Transverse colon (tissue), 4 donors: ENCODE data around the gene FKBP10. TPM values are rescaled to one million over a fixed set of nuclear protein-coding genes. Genes with fewer than 3 reads are reported as not detected.

Source experiments
- DNase-seq: peaks from one replicate; pipeline ENCODE4 v3.0.0-alpha.2; 2019
- H3K27ac ChIP-seq, 4 donors: fragments of 200-600 bp; sonication (generic); 2 replicates each; pipeline ENCODE4 v1.5.1; 2016 to 2018; ENCODE audit warnings: inconsistent platforms in 4 of 4
- H3K27me3 ChIP-seq: fragments of 200-600 bp; sonication (generic); 2 replicates; pipeline ENCODE4 v1.5.1; 2017; ENCODE audit warnings: inconsistent platforms
- H3K36me3 ChIP-seq, 4 donors: fragments of 200-600 bp; sonication (generic); 2 replicates each; pipeline ENCODE4 v1.5.1; 2017 to 2019; ENCODE audit warnings: inconsistent platforms in 4 of 4
- H3K4me1 ChIP-seq, 4 donors: fragments of 200-600 bp; sonication (generic); 2 replicates each; pipeline ENCODE4 v1.5.1; 2017 to 2020; ENCODE audit warnings: inconsistent platforms in 4 of 4
- H3K4me3 ChIP-seq, 4 donors: fragments of 200-600 bp; sonication (generic); 1 replicate in 1 of 4; 2 replicates in 3 of 4; pipeline versions ENCODE4 v1.5.1 to v1.6.1; 2017 to 2019; ENCODE audit warnings: inconsistent platforms in 4 of 4
- H3K9me3 ChIP-seq, 2 donors: fragments of 200-600 bp; sonication (generic); 2 replicates each; pipeline ENCODE4 v1.5.1; 2017 to 2019; ENCODE audit warnings: inconsistent platforms in 2 of 2
- CTCF ChIP-seq, 5 experiments: fragments of 200-600 bp in 3 of 5; fragments of 450-650 bp in 2 of 5; sonication (generic) in 3 of 5; IDR thresholded peaks; 1 replicate in 2 of 5; 2 replicates in 3 of 5; pipeline ENCODE4 v1.5.1; 2016 to 2017; ENCODE audit warnings: antibody characterized with exemption in 5 of 5, inconsistent platforms in 3 of 5, mild to moderate bottlenecking in 2 of 5, moderate library complexity in 1 of 5
- EP300 ChIP-seq: sonication (generic); formaldehyde crosslinking; IDR thresholded peaks from one replicate; pipeline ENCODE4 v1.6.1; 2017; ENCODE audit warnings: antibody characterized with exemption, low read depth
- POLR2A ChIP-seq: fragments of 450-650 bp; IDR thresholded peaks from one replicate; pipeline ENCODE4 v1.6.1; 2016; ENCODE audit warnings: antibody characterized with exemption, mild to moderate bottlenecking, moderate library complexity
- POLR2AphosphoS5 ChIP-seq, 3 donors: sonication (generic); formaldehyde crosslinking; IDR thresholded peaks; one replicate each; pipeline ENCODE4 v1.6.1; 2016; ENCODE audit warnings: antibody characterized with exemption in 3 of 3
- WGBS, 2 donors: methylation state at CpG; one replicate each; pipeline ENCODE4 v1.1.5; 2018; ENCODE audit warnings: low coverage in 1 of 2; 5-methylcytosine and 5-hydroxymethylcytosine counted together
- in situ Hi-C, 4 donors: fragments of 200-750 bp; cut with MboI; loops; one replicate each; pipeline versions ENCODE4 v1.15.0 to v1.15.1; 2017; ENCODE audit warnings: low sequenced_read_pairs in 3 of 4, low pct_ligation_motif_present in 1 of 4, low pct_unique_long_range_greater_than_20kb in 1 of 4
- intact Hi-C: fragments of 100-400 bp; cut with DNase I; formaldehyde crosslinking; loops from one replicate; pipeline ENCODE4 v1.15.1; 2023; ENCODE audit warnings: low total_unique reads
- total RNA-seq, 4 donors: library from RNA; depleted of rRNA; stranded (reverse); fragments of >200 nt; gene quantifications; one replicate each; pipeline ENCODE4 v1.1.0, GENCODE V29; 2016

FKBP10 gene
- total RNA-seq, 4 donors from 2014 or later: 7.1 to 61.1 (median 12.6) TPM

- in situ Hi-C loops: no loop called here
- Histone ChIP-seq H3K9me3 (no peaks in the 10 kb centered on the region), H3K4me1 (peaks cover 3 to 12% (median 12%) of the 10 kb centered on the region in 4 donors), H3K27ac (no peak overlapping the region), H3K4me3 (no peak overlapping the region), H3K27me3 (no peaks in the 10 kb centered on the region), H3K36me3 (peaks cover 0 to 59% (median 27%) of the 10 kb centered on the region in 4 donors)
- intact Hi-C loops: no loop called here
- TF ChIP-seq CTCF (IDR thresholded peaks at IDR 0.05): no peak
- WGBS, 2 donors: 80 to 93% methylated on average over 2 to 18 of the region's 18 CpGs
- DNase-seq: no peak
These were observed 45.3 kb upstream of the FKBP10 start for GRCh38 chr17:41767324-41768042.

GRCh38 chr17:41768682-41769288 is 44.0 kb upstream of the FKBP10 start:
- Histone ChIP-seq H3K27ac (no peak overlapping the region), H3K4me3 (no peak overlapping the region), H3K36me3 (peaks cover 0 to 46% (median 26%) of the 10 kb centered on the region in 4 donors), H3K4me1 (peaks cover 14 to 25% (median 23%) of the 10 kb centered on the region in 4 donors), H3K9me3 (no peaks in the 10 kb centered on the region), H3K27me3 (no peaks in the 10 kb centered on the region)
- in situ Hi-C loops: no loop called here
- DNase-seq: no peak
- WGBS, 2 donors: 92% methylated on average over 23 of the region's 23 CpGs; no CpG with 5 or more reads in 1 of the 2 donors
- TF ChIP-seq EP300: no peak
- intact Hi-C loops: no loop called here

- DNase-seq: no peak
- H3K4me3 ChIP-seq: no peak overlapping the region
- intact Hi-C loops: no loop called here
- TF ChIP-seq POLR2A (no peak), POLR2AphosphoS5 (IDR thresholded peaks at IDR 0.05) (no peak), CTCF (IDR thresholded peaks at IDR 0.05) (no peak), EP300 (no peak)
- H3K27me3 ChIP-seq: no peaks in the 10 kb centered on the region
- H3K36me3 ChIP-seq: peaks cover 0 to 44% (median 24%) of the 10 kb centered on the region in 4 donors
- 81% methylated on average over 14 of the region's 16 CpGs; no CpG with 5 or more reads in 1 of the 2 donors for WGBS, 2 donors
- H3K27ac ChIP-seq: no peak overlapping the region
- in situ Hi-C loops: no loop called here
- peaks cover 20 to 32% (median 29%) of the 10 kb centered on the region in 4 donors for H3K4me1 ChIP-seq
- H3K9me3 ChIP-seq: no peaks in the 10 kb centered on the region
These were observed 43.4 kb upstream of the FKBP10 start for GRCh38 chr17:41769346-41769862.

- Histone ChIP-seq H3K27ac (peak overlapping the region in 1 of 4 donors; percentile 96), H3K4me3 (no peak overlapping the region), H3K27me3 (no peaks in the 10 kb centered on the region), H3K9me3 (no peaks in the 10 kb centered on the region), H3K4me1 (peaks cover 26 to 37% (median 35%) of the 10 kb centered on the region in 4 donors), H3K36me3 (peaks cover 0 to 41% (median 22%) of the 10 kb centered on the region in 4 donors)
- WGBS, 2 donors: 60 to 62% methylated on average over 1 to 3 of the region's 3 CpGs
- intact Hi-C loops: no loop called here
- in situ Hi-C loops: no loop called here
- DNase-seq: no peak
- TF ChIP-seq POLR2AphosphoS5 (IDR thresholded peaks at IDR 0.05) (no peak), CTCF (IDR thresholded peaks at IDR 0.05) (no peak)
These were observed 42.8 kb upstream of the FKBP10 start for GRCh38 chr17:41769985-41770384.
